MM.1S (cell line): ENCODE results near the gene PKDCC.
"Not testable (repeated sequence)": the region's sequence is repeated elsewhere in the genome, so short reads cannot be mapped to it uniquely, and the experiment has no call there.

Source experiments
- DNase-seq: peaks from one replicate; pipeline ENCODE4 v3.0.0-alpha.2; 2015
- H2AFZ ChIP-seq: fragments of 300-600 bp; sonication (generic); 2 replicates; pipeline ENCODE4 v1.6.0; 2016; ENCODE audit warnings: antibody characterized with exemption, low read length
- H3F3A ChIP-seq: fragments of 300-600 bp; sonication (generic); 2 replicates; pipeline ENCODE4 v1.6.1; 2016; ENCODE audit warnings: mild to moderate bottlenecking, antibody characterized with exemption, low read length, moderate library complexity, mixed read lengths; ENCODE audit not compliant: insufficient read depth
- H3K27ac ChIP-seq: fragments of 300-600 bp; sonication (generic); 2 replicates; pipeline ENCODE4 v1.5.1; 2016; ENCODE audit warnings: mild to moderate bottlenecking, low read length
- H3K27me3 ChIP-seq: fragments of 300-600 bp; sonication (generic); replicated peaks from 2 replicates; pipeline ENCODE4 v1.6.0; 2016; ENCODE audit warnings: low read length; ENCODE audit not compliant: insufficient read depth
- H3K36me3 ChIP-seq: fragments of 300-600 bp; sonication (generic); replicated peaks from 2 replicates; pipeline ENCODE4 v1.6.1; 2016; ENCODE audit warnings: mild to moderate bottlenecking, low read length, mixed read lengths; ENCODE audit not compliant: insufficient read depth
- H3K4me1 ChIP-seq: fragments of 300-600 bp; sonication (generic); 2 replicates; pipeline ENCODE4 v1.6.1; 2016; ENCODE audit warnings: low read length, mixed read lengths
- H3K4me2 ChIP-seq: fragments of 300-600 bp; sonication (generic); 2 replicates; pipeline ENCODE4 v1.6.0; 2016; ENCODE audit warnings: low read depth, low read length
- H3K4me3 ChIP-seq: fragments of 300-600 bp; sonication (generic); 2 replicates; pipeline ENCODE4 v1.5.1; 2016; ENCODE audit warnings: low read length, mixed read lengths
- H3K79me2 ChIP-seq: fragments of 300-600 bp; sonication (generic); 2 replicates; pipeline ENCODE4 v1.6.1; 2016; ENCODE audit warnings: mixed run types, low read length, mixed read lengths
- H3K9ac ChIP-seq: fragments of 300-600 bp; sonication (generic); 2 replicates; pipeline ENCODE4 v1.6.1; 2016; ENCODE audit warnings: low read length, mixed read lengths
- H3K9me2 ChIP-seq: fragments of 300-600 bp; sonication (generic); replicated peaks from 2 replicates; pipeline ENCODE4 v1.6.1; 2016; ENCODE audit warnings: mild to moderate bottlenecking, low read length, mixed read lengths; ENCODE audit not compliant: insufficient read depth
- H3K9me3 ChIP-seq: fragments of 300-600 bp; sonication (generic); replicated peaks from 2 replicates; pipeline ENCODE4 v1.6.1; 2016; ENCODE audit warnings: mild to moderate bottlenecking, low read length, mixed read lengths; ENCODE audit not compliant: insufficient read depth
- H4K20me1 ChIP-seq: fragments of 300-600 bp; sonication (generic); 2 replicates; pipeline ENCODE4 v1.6.1; 2016; ENCODE audit warnings: mild to moderate bottlenecking, low read length, moderate library complexity, mixed read lengths; ENCODE audit not compliant: insufficient read depth
- EZH2 ChIP-seq: fragments of 300-600 bp; sonication (generic); optimal IDR thresholded peaks from 2 replicates; pipeline ENCODE3; 2017; ENCODE audit warnings: low read depth, mild to moderate bottlenecking, antibody characterized with exemption, low read length, mixed read lengths
- EZH2phosphoT487 ChIP-seq: fragments of 300-600 bp; sonication (generic); IDR thresholded peaks from 2 replicates; pipeline ENCODE4 v1.6.1; 2018; ENCODE audit warnings: antibody characterized with exemption, low read length
- TF ChIP-seq, protein P1 (sequence below): fragments of 300-600 bp; sonication (generic); IDR thresholded peaks from 2 replicates; pipeline ENCODE4 v1.5.1; 2016; ENCODE audit warnings: antibody characterized with exemption, low read length, mixed read lengths

PKDCC gene

GRCh38 chr2:42032745-42033144 is 15.1 kb upstream of the PKDCC start:
- TF ChIP-seq EZH2 (no peak), EZH2phosphoT487 (no peak)
- TF ChIP-seq, protein P1, sequence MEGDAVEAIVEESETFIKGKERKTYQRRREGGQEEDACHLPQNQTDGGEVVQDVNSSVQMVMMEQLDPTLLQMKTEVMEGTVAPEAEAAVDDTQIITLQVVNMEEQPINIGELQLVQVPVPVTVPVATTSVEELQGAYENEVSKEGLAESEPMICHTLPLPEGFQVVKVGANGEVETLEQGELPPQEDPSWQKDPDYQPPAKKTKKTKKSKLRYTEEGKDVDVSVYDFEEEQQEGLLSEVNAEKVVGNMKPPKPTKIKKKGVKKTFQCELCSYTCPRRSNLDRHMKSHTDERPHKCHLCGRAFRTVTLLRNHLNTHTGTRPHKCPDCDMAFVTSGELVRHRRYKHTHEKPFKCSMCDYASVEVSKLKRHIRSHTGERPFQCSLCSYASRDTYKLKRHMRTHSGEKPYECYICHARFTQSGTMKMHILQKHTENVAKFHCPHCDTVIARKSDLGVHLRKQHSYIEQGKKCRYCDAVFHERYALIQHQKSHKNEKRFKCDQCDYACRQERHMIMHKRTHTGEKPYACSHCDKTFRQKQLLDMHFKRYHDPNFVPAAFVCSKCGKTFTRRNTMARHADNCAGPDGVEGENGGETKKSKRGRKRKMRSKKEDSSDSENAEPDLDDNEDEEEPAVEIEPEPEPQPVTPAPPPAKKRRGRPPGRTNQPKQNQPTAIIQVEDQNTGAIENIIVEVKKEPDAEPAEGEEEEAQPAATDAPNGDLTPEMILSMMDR = no peak
- Histone ChIP-seq H3K9me2 (no peaks in the 10 kb centered on the region), H3F3A (peaks cover 21% of the 10 kb centered on the region), H3K9ac (no peak overlapping the region), H2AFZ (no peak overlapping the region), H3K4me1 (peaks cover 38% of the 10 kb centered on the region), H4K20me1 (no peaks in the 10 kb centered on the region), H3K27me3 (no peaks in the 10 kb centered on the region), H3K27ac (no peak overlapping the region), H3K4me2 (no peak overlapping the region), H3K36me3 (no peaks in the 10 kb centered on the region), H3K79me2 (no peaks in the 10 kb centered on the region), H3K9me3 (no peaks in the 10 kb centered on the region), H3K4me3 (no peak overlapping the region)
- DNase-seq = no peak

GRCh38 chr2:42034096-42034495 is 13.7 kb upstream of the PKDCC start:
- not testable (repeated sequence) for DNase-seq

DNA sequence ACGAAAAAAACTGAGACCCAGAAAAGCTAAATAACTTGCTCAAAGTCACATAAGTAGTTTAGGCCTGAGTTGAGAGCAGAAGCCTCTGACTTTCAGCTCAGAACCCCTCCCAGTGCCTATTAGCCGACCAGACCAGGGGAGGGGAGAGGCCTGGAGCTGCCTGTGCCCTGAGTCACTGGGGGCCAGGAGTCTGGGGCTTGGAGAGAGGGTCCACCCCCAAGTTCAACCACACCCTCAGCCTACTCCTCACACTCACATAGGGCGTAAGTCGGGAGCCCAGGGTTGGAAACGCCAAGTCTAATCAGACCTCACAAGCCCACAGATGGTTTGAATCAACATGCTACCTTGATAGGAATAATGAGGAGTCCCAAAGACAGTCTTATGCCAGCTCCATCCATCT is 12.6 kb upstream of the PKDCC start:
- Histone ChIP-seq H3K9ac (no peak overlapping the region), H3K79me2 (no peaks in the 10 kb centered on the region), H4K20me1 (no peaks in the 10 kb centered on the region), H3K36me3 (no peaks in the 10 kb centered on the region), H2AFZ (no peak overlapping the region), H3K9me3 (no peaks in the 10 kb centered on the region), H3K27ac (no peak overlapping the region), H3K4me3 (no peak overlapping the region), H3K4me1 (peaks cover 13% of the 10 kb centered on the region), H3K4me2 (no peak overlapping the region), H3K27me3 (no peaks in the 10 kb centered on the region), H3F3A (0 out of 2 replicates have a peak, but pooled peaks cover under 1% of the 10 kb centered on the region), H3K9me2 (no peaks in the 10 kb centered on the region)
- DNase-seq = no peak
- TF ChIP-seq EZH2 (no peak), EZH2phosphoT487 (no peak)
- TF ChIP-seq, protein P1 = no peak

More at GRCh38 chr2:42034096-42034495, 13.7 kb upstream of the PKDCC start:
- not testable (repeated sequence) for H3K79me2 ChIP-seq, H3K9me3 ChIP-seq, H3K27ac ChIP-seq, H3K9me2 ChIP-seq, H2AFZ ChIP-seq, H4K20me1 ChIP-seq, H3K9ac ChIP-seq, H3K4me2 ChIP-seq, H3K27me3 ChIP-seq, H3K4me3 ChIP-seq, H3K36me3 ChIP-seq
- peaks cover 12% of the 10 kb centered on the region for H3F3A ChIP-seq
- H3K4me1 ChIP-seq = peaks cover 24% of the 10 kb centered on the region

- Histone ChIP-seq H3K9me3 (no peaks in the 10 kb centered on the region), H3F3A (no peaks in the 10 kb centered on the region), H4K20me1 (no peaks in the 10 kb centered on the region), H2AFZ (no peak overlapping the region), H3K36me3 (no peaks in the 10 kb centered on the region), H3K4me2 (no peak overlapping the region), H3K9me2 (no peaks in the 10 kb centered on the region), H3K27ac (no peak overlapping the region), H3K79me2 (no peaks in the 10 kb centered on the region), H3K4me1 (peaks cover 3% of the 10 kb centered on the region; the same call in 1 of the 2 replicates), H3K27me3 (no peaks in the 10 kb centered on the region), H3K9ac (no peak overlapping the region), H3K4me3 (no peak overlapping the region)
- TF ChIP-seq EZH2 = no peak
- no peak for TF ChIP-seq EZH2phosphoT487
- TF ChIP-seq, protein P1 = no peak
- DNase-seq = no peak
These were observed 11.4 kb upstream of the PKDCC start for GRCh38 chr2:42036413-42036812.
